K562 (cell line): ENCODE results near the gene OSBPL1A.

Experiments
- AFF4 ChIP-seq: sonication (generic); formaldehyde crosslinking; IDR thresholded peaks from 2 replicates; pipeline ENCODE4 v1.8.0; 2023; ENCODE audit warnings: mild to moderate bottlenecking, missing genetic modification reagents
- CREB1 ChIP-seq, 2 experiments: sonication (generic) in 1 of 2; formaldehyde crosslinking in 1 of 2; IDR thresholded peaks; 2 replicates each; pipeline versions ENCODE4 v1.6.1 to v1.8.0; 2012 to 2022; ENCODE audit warnings: inconsistent platforms in 1 of 2, mild to moderate bottlenecking in 1 of 2, missing genetic modification reagents in 1 of 2, moderate library complexity in 1 of 2
- CTCF ChIP-seq, 3 experiments: IDR thresholded peaks in 2 of 3; conservative IDR thresholded peaks in 1 of 3; 2 replicates each; pipeline ENCODE4 v1.5.1; 2011 to 2012; ENCODE audit warnings: low read length in 3 of 3, mild to moderate bottlenecking in 3 of 3, control low read depth in 2 of 3, improper control_type of control experiment in 1 of 3, inconsistent platforms in 1 of 3, low read depth in 1 of 3, mixed read lengths in 1 of 3, moderate library complexity in 1 of 3; ENCODE audit not compliant: insufficient read depth in 2 of 3
- HMGXB4 ChIP-seq: sonication (generic); formaldehyde crosslinking; IDR thresholded peaks from 2 replicates; pipeline ENCODE4 v1.8.1; 2023; ENCODE audit warnings: mild to moderate bottlenecking, missing genetic modification reagents
- JUN ChIP-seq, 2 experiments: sonication (generic) in 1 of 2; formaldehyde crosslinking in 1 of 2; IDR thresholded peaks; 2 replicates each; pipeline versions ENCODE4 v1.6.1 to v1.8.0; 2012 to 2022; ENCODE audit warnings: borderline replicate concordance in 2 of 2, mild to moderate bottlenecking in 2 of 2, improper control_type of control experiment in 1 of 2, low read depth in 1 of 2, low read length in 1 of 2, missing genetic modification reagents in 1 of 2
- RFX5 ChIP-seq: IDR thresholded peaks from 2 replicates; pipeline ENCODE4 v1.6.1; 2011; ENCODE audit warnings: low read depth, mild to moderate bottlenecking, improper control_type of control experiment, low read length

- no peak for TF ChIP-seq RFX5
- no peak for TF ChIP-seq AFF4
- no peak for TF ChIP-seq CTCF (IDR thresholded peaks at IDR 0.05 in 2 of 3, conservative IDR thresholded peaks at IDR 0.05 in 1 of 3; ENCODE audit: insufficient read depth in 2 of 3, low read depth in 1 of 3, low read length in 3 of 3)
- TF ChIP-seq HMGXB4 (CRISPR knock-in tag), result no peak
- no peak for TF ChIP-seq JUN (IDR thresholded peaks at IDR 0.05; ENCODE audit: borderline replicate concordance, low read depth, low read length)
- TF ChIP-seq JUN (CRISPR knock-in tag; IDR thresholded peaks at IDR 0.05; ENCODE audit: borderline replicate concordance), result no peak
- TF ChIP-seq CREB1 (IDR thresholded peaks at IDR 0.05), result no peak
- TF ChIP-seq CREB1 (CRISPR knock-in tag; IDR thresholded peaks at IDR 0.05), result no peak
These were observed 162.7 kb downstream of the OSBPL1A start for GRCh38 chr18:24234850-24235418.
